Measurements from ENCODE around the gene MORF4L1. TPM values are rescaled to one million over a fixed set of nuclear protein-coding genes. Genes with fewer than 3 reads are reported as not detected.

MORF4L1 gene
- total RNA-seq, 2 donors from 2014 or later = 94.2 to 152 TPM

GRCh38 chr15:78937132-78937739 is 64.5 kb downstream of the MORF4L1 start:
- H3K36me3 ChIP-seq (replicated peaks in 1 of 2; ENCODE audit: insufficient read depth in 1 of 2, low read depth in 2 of 2) = peaks cover 0 to 11% of the 10 kb centered on the region in 2 donors
- WGBS, 2 donors = 68 to 73% methylated on average over 14 of the region's 14 CpGs
- ATAC-seq = peak; percentile 25
- intact Hi-C loops (cut with DNase I) = no loop called here
- no peak overlapping the region for H3K4me3 ChIP-seq
- no peaks in the 10 kb centered on the region for H3K4me1 ChIP-seq
- TF ChIP-seq POLR2A (IDR thresholded peaks at IDR 0.05) = no peak
- TF ChIP-seq CTCF (IDR thresholded peaks at IDR 0.05) = no peak
- H3K9me3 ChIP-seq = no peaks in the 10 kb centered on the region
- peak in 1 of 4 donors; percentile 34 for DNase-seq
- H3K27me3 ChIP-seq = no peaks in the 10 kb centered on the region
- peak overlapping the region in 2 of 4 donors; percentile 0 to 12 for H3K27ac ChIP-seq

GRCh38 chr15:78938658-78939488 is 66.2 kb downstream of the MORF4L1 start:
- intact Hi-C loops (cut with DNase I) = no loop called here
- TF ChIP-seq CTCF (IDR thresholded peaks at IDR 0.05) (no peak), POLR2A (IDR thresholded peaks at IDR 0.05) (no peak)
- no peak for ATAC-seq
- Histone ChIP-seq H3K27ac (peak overlapping the region in 1 of 4 donors; percentile 72), H3K4me1 (peaks cover 1% of the 10 kb centered on the region), H3K27me3 (no peaks in the 10 kb centered on the region), H3K36me3 (replicated peaks in 1 of 2; ENCODE audit: insufficient read depth in 1 of 2, low read depth in 2 of 2) (peaks cover 0 to 10% of the 10 kb centered on the region in 2 donors), H3K9me3 (no peaks in the 10 kb centered on the region), H3K4me3 (no peak overlapping the region)
- DNase-seq = peak in 1 of 4 donors; percentile 35
- 68 to 70% methylated on average over 6 of the region's 6 CpGs for WGBS, 2 donors

- DNase-seq (no peak), ATAC-seq (no peak)
- Histone ChIP-seq H3K4me1 (peaks cover 15% of the 10 kb centered on the region), H3K4me3 (no peak overlapping the region), H3K27me3 (no peaks in the 10 kb centered on the region), H3K9me3 (no peaks in the 10 kb centered on the region), H3K36me3 (replicated peaks in 1 of 2; ENCODE audit: insufficient read depth in 1 of 2, low read depth in 2 of 2) (no peaks in the 10 kb centered on the region), H3K27ac (peak overlapping the region in 2 of 4 donors; percentile 2 to 24)
- intact Hi-C loops (cut with DNase I) = no loop called here
- no peak for TF ChIP-seq POLR2A (IDR thresholded peaks at IDR 0.05)
- TF ChIP-seq CTCF (IDR thresholded peaks at IDR 0.05) = no peak
- 88 to 92% methylated on average over 3 to 4 of the region's 4 CpGs for WGBS, 2 donors
Observed at GRCh38 chr15:78942741-78943140, 70.1 kb downstream of the MORF4L1 start.

- DNase-seq (no peak), ATAC-seq (no peak)
- Histone ChIP-seq H3K9me3 (no peaks in the 10 kb centered on the region), H3K27me3 (no peaks in the 10 kb centered on the region), H3K4me3 (no peak overlapping the region), H3K36me3 (replicated peaks in 1 of 2; ENCODE audit: insufficient read depth in 1 of 2, low read depth in 2 of 2) (no peaks in the 10 kb centered on the region), H3K4me1 (peaks cover 15% of the 10 kb centered on the region), H3K27ac (peak overlapping the region in 3 of 4 donors; percentile 55 to 85 (median 85))
- WGBS, 2 donors = 62 to 63% methylated on average over 4 to 7 of the region's 7 CpGs
- intact Hi-C loops (cut with DNase I) = no loop called here
- no peak for TF ChIP-seq POLR2A (IDR thresholded peaks at IDR 0.05)
- no peak for TF ChIP-seq CTCF (IDR thresholded peaks at IDR 0.05)
Observed at GRCh38 chr15:78943692-78944091, 71.0 kb downstream of the MORF4L1 start.

All from body of pancreas (tissue), 4 donors.